PC-3 (cell line): ENCODE measurements around the gene FSTL4. TPM values are rescaled to one million over a fixed set of nuclear protein-coding genes. Genes with fewer than 3 reads are reported as not detected.

Experiments
- ATAC-seq: fragments of 200-7000 bp; cut with Tn5 transposase; 2 replicates; pipeline ENCODE4 v1.9.1; 2020; ENCODE audit warnings: mild to moderate bottlenecking, moderate library complexity
- BruUV-seq: library from RNA; stranded (reverse); fragments of 400-500 nt; replicated peaks from 2 replicates; lab custom pipeline; 2021; lab: Mats Ljungman, UMichigan
- CTCF ChIA-PET: fragments of 300-600 bp; sonication (Branson Sonifier 250); formaldehyde crosslinking; loops from one replicate; lab custom pipeline; 2022; ENCODE audit warnings: antibody characterized with exemption; lab: Charles Lee
- POLR2A ChIA-PET: fragments of 300-600 bp; sonication (Branson Sonifier 250); formaldehyde crosslinking; loops from one replicate; lab custom pipeline; 2022; ENCODE audit warnings: antibody characterized with exemption; ENCODE audit not compliant: unreplicated experiment; lab: Charles Lee
- DNase-seq: peaks from one replicate; pipeline ENCODE4 v3.0.0-alpha.2; 2015
- H2AFZ ChIP-seq: fragments of 300-600 bp; sonication (generic); 2 replicates; pipeline ENCODE4 v1.6.0; 2016; ENCODE audit warnings: antibody characterized with exemption, low read length
- H3F3A ChIP-seq: fragments of 300-600 bp; sonication (generic); one replicate; pipeline ENCODE4 v1.6.0; 2017; ENCODE audit warnings: antibody characterized with exemption, low read length, control low read depth, mild to moderate bottlenecking; ENCODE audit not compliant: unreplicated experiment
- H3K27ac ChIP-seq: fragments of 300-600 bp; sonication (generic); 2 replicates; pipeline ENCODE4 v1.5.1; 2016; ENCODE audit warnings: mild to moderate bottlenecking, low read length
- H3K27me3 ChIP-seq: fragments of 300-600 bp; sonication (generic); 2 replicates; pipeline ENCODE4 v1.6.1; 2016; ENCODE audit warnings: low read length, mixed read lengths
- H3K36me3 ChIP-seq: fragments of 300-600 bp; sonication (generic); 2 replicates; pipeline ENCODE4 v1.6.1; 2016; ENCODE audit warnings: low read depth, mixed run types, low read length, mixed read lengths
- H3K4me1 ChIP-seq: fragments of 300-600 bp; sonication (generic); 2 replicates; pipeline ENCODE4 v1.5.1; 2016; ENCODE audit warnings: low read length; ENCODE audit not compliant: insufficient read depth
- H3K4me2 ChIP-seq: fragments of 300-600 bp; sonication (generic); 2 replicates; pipeline ENCODE4 v1.6.0; 2016; ENCODE audit warnings: low read length
- H3K4me3 ChIP-seq: fragments of 300-600 bp; sonication (generic); 2 replicates; pipeline ENCODE4 v1.5.1; 2016; ENCODE audit warnings: mild to moderate bottlenecking, low read length, mixed read lengths
- H3K79me2 ChIP-seq: fragments of 300-600 bp; sonication (generic); 2 replicates; pipeline ENCODE4 v1.6.1; 2017; ENCODE audit warnings: low read length, mixed read lengths
- H3K9ac ChIP-seq: fragments of 300-600 bp; sonication (generic); 2 replicates; pipeline ENCODE4 v1.6.0; 2016; ENCODE audit warnings: mild to moderate bottlenecking, low read length
- H3K9me2 ChIP-seq: fragments of 300-600 bp; sonication (generic); replicated peaks from 2 replicates; pipeline ENCODE4 v1.6.1; 2016; ENCODE audit warnings: mixed run types, low read length, mixed read lengths
- H3K9me3 ChIP-seq: fragments of 300-600 bp; sonication (generic); 2 replicates; pipeline ENCODE4 v1.6.1; 2016; ENCODE audit warnings: low read length, mixed read lengths
- H4K20me1 ChIP-seq: fragments of 300-600 bp; sonication (generic); 2 replicates; pipeline ENCODE4 v1.6.1; 2016; ENCODE audit warnings: low read length, mixed read lengths
- CTCF ChIP-seq: fragments of 300-600 bp; sonication (generic); conservative IDR thresholded peaks from 2 replicates; pipeline ENCODE4 v1.5.1; 2017; ENCODE audit warnings: antibody characterized with exemption, low read depth, mild to moderate bottlenecking, low read length
- EZH2 ChIP-seq: fragments of 300-600 bp; sonication (generic); IDR thresholded peaks from one replicate; pipeline ENCODE4 v1.6.1; 2017; ENCODE audit warnings: antibody characterized with exemption, mild to moderate bottlenecking, low read length; ENCODE audit not compliant: unreplicated experiment
- EZH2phosphoT487 ChIP-seq: fragments of 300-600 bp; sonication (generic); IDR thresholded peaks from 2 replicates; pipeline ENCODE4 v1.6.1; 2018; ENCODE audit warnings: mild to moderate bottlenecking, antibody characterized with exemption, low read length, borderline replicate concordance
- intact Hi-C: fragments of 100-400 bp; cut with micrococcal nuclease; formaldehyde crosslinking; loops from 2 replicates; pipeline ENCODE4 v1.9.0; 2023
- total RNA-seq: library from RNA; depleted of rRNA; stranded (reverse); fragments of >200 nt; gene quantifications from 2 replicates; pipeline ENCODE4 v1.2.3, GENCODE V29; 2014

FSTL4 gene
- total RNA-seq, 1 experiment from 2014 or later = 4.2 TPM

- Histone ChIP-seq H2AFZ (no peak overlapping the region), H3F3A (no peaks in the 10 kb centered on the region), H3K4me1 (no peaks in the 10 kb centered on the region), H3K4me3 (no peak overlapping the region), H3K27ac (no peak overlapping the region), H3K9ac (no peak overlapping the region), H3K27me3 (no peaks in the 10 kb centered on the region), H3K79me2 (no peaks in the 10 kb centered on the region), H3K9me3 (no peaks in the 10 kb centered on the region), H4K20me1 (no peaks in the 10 kb centered on the region), H3K36me3 (no peaks in the 10 kb centered on the region), H3K4me2 (no peak overlapping the region), H3K9me2 (no peaks in the 10 kb centered on the region)
- TF ChIP-seq CTCF (no peak), EZH2phosphoT487 (no peak), EZH2 (no peak)
- DNase-seq = no peak
- ATAC-seq = no peak
- intact Hi-C loops = no loop called here
- BruUV-seq = no TSS peak
- ChIA-PET CTCF (no interaction called here), POLR2A (no interaction called here)
Measured at GRCh38 chr5:133299021-133299420, 313.3 kb downstream of the FSTL4 start.

- no TSS peak for BruUV-seq
- Histone ChIP-seq H4K20me1 (no peaks in the 10 kb centered on the region), H3K27ac (no peak overlapping the region), H3F3A (no peaks in the 10 kb centered on the region), H3K9me2 (no peaks in the 10 kb centered on the region), H2AFZ (no peak overlapping the region), H3K79me2 (no peaks in the 10 kb centered on the region), H3K36me3 (no peaks in the 10 kb centered on the region), H3K27me3 (no peaks in the 10 kb centered on the region), H3K9ac (no peak overlapping the region), H3K4me1 (no peaks in the 10 kb centered on the region), H3K4me2 (no peak overlapping the region), H3K9me3 (no peaks in the 10 kb centered on the region), H3K4me3 (no peak overlapping the region)
- TF ChIP-seq EZH2 = no peak
- no peak for TF ChIP-seq EZH2phosphoT487
- no peak for TF ChIP-seq CTCF
- ATAC-seq (no peak), DNase-seq (no peak)
- POLR2A ChIA-PET = no interaction called here
- intact Hi-C loops = no loop called here
- CTCF ChIA-PET = no interaction called here
Measured at GRCh38 chr5:133298447-133298846, 313.9 kb downstream of the FSTL4 start.

GRCh38 chr5:133297293-133297692 is 315.0 kb downstream of the FSTL4 start:
- Histone ChIP-seq H3K27ac (no peak overlapping the region), H3K36me3 (no peaks in the 10 kb centered on the region), H3K27me3 (no peaks in the 10 kb centered on the region), H3K9ac (no peak overlapping the region), H3K4me2 (no peak overlapping the region), H3K4me1 (peaks cover 6% of the 10 kb centered on the region), H3K9me3 (no peaks in the 10 kb centered on the region), H3K79me2 (no peaks in the 10 kb centered on the region), H4K20me1 (no peaks in the 10 kb centered on the region), H2AFZ (no peak overlapping the region), H3F3A (no peaks in the 10 kb centered on the region), H3K4me3 (no peak overlapping the region), H3K9me2 (no peaks in the 10 kb centered on the region)
- no peak for ATAC-seq
- intact Hi-C loops = no loop called here
- CTCF ChIA-PET = no interaction called here
- TF ChIP-seq CTCF (no peak), EZH2phosphoT487 (no peak), EZH2 (no peak)
- POLR2A ChIA-PET = no interaction called here
- no peak for DNase-seq
- no TSS peak for BruUV-seq
